CD4-positive, alpha-beta memory T cell (primary cell): Measurements from ENCODE around the gene GUCY1B1. TPM values are rescaled to one million over a fixed set of nuclear protein-coding genes. Genes with fewer than 3 reads are reported as not detected.

Experiments
- CTCF ChIA-PET: fragments of 350-600 bp; sonication (Branson Sonifier 250); formaldehyde crosslinking; loops from one replicate; lab custom pipeline; 2021; ENCODE audit warnings: inconsistent platforms; ENCODE audit not compliant: partially characterized antibody; lab: Charles Lee
- POLR2A ChIA-PET: fragments of 350-600 bp; sonication (Branson Sonifier 250); formaldehyde crosslinking; loops from one replicate; lab custom pipeline; 2021; ENCODE audit not compliant: partially characterized antibody; lab: Charles Lee
- DNase-seq, 5 donors: peaks; one replicate each; pipeline versions ENCODE4 v3.0.0 to v3.0.0-alpha.2; 2020 to 2022; ENCODE audit warnings: mixed read lengths in 1 of 5
- H3K27ac ChIP-seq: one replicate; pipeline ENCODE4 v1.7.0; 2013; ENCODE audit warnings: low read depth, low read length
- H3K27me3 ChIP-seq: 2 replicates; pipeline ENCODE4 v1.7.0; 2013; ENCODE audit warnings: mild to moderate bottlenecking, low read length, moderate library complexity; ENCODE audit not compliant: insufficient read depth
- H3K36me3 ChIP-seq: 2 replicates; pipeline ENCODE4 v1.7.0; 2013; ENCODE audit warnings: mild to moderate bottlenecking, low read length, moderate library complexity; ENCODE audit not compliant: insufficient read depth
- H3K4me1 ChIP-seq: 2 replicates; pipeline ENCODE4 v1.7.0; 2013; ENCODE audit warnings: mild to moderate bottlenecking, low read length, moderate library complexity; ENCODE audit not compliant: insufficient read depth
- H3K4me3 ChIP-seq, 2 donors: one replicate each; pipeline ENCODE4 v1.7.0; 2013; ENCODE audit warnings: low read length in 2 of 2, mild to moderate bottlenecking in 1 of 2
- H3K9me3 ChIP-seq, 2 donors: one replicate each; pipeline ENCODE4 v1.7.0; 2013; ENCODE audit warnings: low read length in 2 of 2, control low read depth in 1 of 2; ENCODE audit not compliant: control insufficient read depth in 1 of 2
- H3K27ac Mint-ChIP-seq, 7 donors: one replicate each; pipeline ENCODE4 v1.8.0; 2020 to 2021; ENCODE audit warnings: mixed read lengths in 7 of 7, mild to moderate bottlenecking in 6 of 7, inconsistent platforms in 3 of 7, moderate library complexity in 3 of 7
- H3K27me3 Mint-ChIP-seq, 2 donors: one replicate each; pipeline ENCODE4 v1.8.0; 2020 to 2021; ENCODE audit warnings: mixed read lengths in 2 of 2
- H3K36me3 Mint-ChIP-seq, 2 donors: one replicate each; pipeline ENCODE4 v1.8.0; 2020 to 2021; ENCODE audit warnings: mixed read lengths in 2 of 2, inconsistent platforms in 1 of 2, mild to moderate bottlenecking in 1 of 2
- H3K4me1 Mint-ChIP-seq, 4 donors: one replicate each; pipeline ENCODE4 v1.8.0; 2020 to 2021; ENCODE audit warnings: mixed read lengths in 4 of 4, mild to moderate bottlenecking in 1 of 4
- H3K4me3 Mint-ChIP-seq, 8 donors: one replicate each; pipeline ENCODE4 v1.8.0; 2020 to 2021; ENCODE audit warnings: mixed read lengths in 8 of 8, mild to moderate bottlenecking in 7 of 8, moderate library complexity in 6 of 8, inconsistent platforms in 3 of 8
- H3K9me3 Mint-ChIP-seq, 8 donors: one replicate each; pipeline ENCODE4 v1.8.0; 2020 to 2021; ENCODE audit warnings: mixed read lengths in 8 of 8, mild to moderate bottlenecking in 5 of 8, inconsistent platforms in 3 of 8, moderate library complexity in 1 of 8
- intact Hi-C: fragments of 100-400 bp; cut with micrococcal nuclease; formaldehyde crosslinking; loops from one replicate; pipeline ENCODE4 v1.15.1; 2023
- polyA plus RNA-seq, 2 donors: library from polyadenylated mRNA; unstranded; fragments of 300-500 nt; fragmentation: Illumina TruSeq; gene quantifications; one replicate each; pipeline ENCODE4 v1.2.3, GENCODE V29; 2021
- total RNA-seq, 2 experiments: library from RNA; stranded (reverse); gene quantifications; one replicate each; pipeline ENCODE4 v1.2.3, GENCODE V29; 2021

The GUCY1B1 gene
- total and polyA plus RNA-seq, 4 experiments from 2014 or later, result not detected

- Histone ChIP-seq H3K9me3 (no peaks in the 10 kb centered on the region), H3K36me3 (no peaks in the 10 kb centered on the region), H3K4me3 (no peak overlapping the region), H3K4me1 (no peaks in the 10 kb centered on the region), H3K27ac (no peak overlapping the region), H3K27me3 (peaks cover 7% of the 10 kb centered on the region)
- intact Hi-C loops, result no loop called here
- Mint-ChIP-seq H3K4me1 (peaks cover 0 to 8% (median 4%) of the 10 kb centered on the region in 4 donors), H3K9me3 (peaks cover 0 to 8% (median 0%) of the 10 kb centered on the region in 8 donors), H3K36me3 (no peaks in the 10 kb centered on the region), H3K27ac (no peak overlapping the region), H3K4me3 (no peak overlapping the region), H3K27me3 (peaks cover 16 to 24% of the 10 kb centered on the region in 2 donors)
- CTCF ChIA-PET, result no interaction called here
- POLR2A ChIA-PET, result no interaction called here
- no peak for DNase-seq
Measured at GRCh38 chr4:155761916-155762315, 3.1 kb downstream of the GUCY1B1 start.

GRCh38 chr4:155762334-155762733 is 3.5 kb downstream of the GUCY1B1 start:
- no peaks in the 10 kb centered on the region for H3K9me3 ChIP-seq
- no peak overlapping the region for H3K27ac ChIP-seq
- ChIA-PET POLR2A (no interaction called here), CTCF (no interaction called here)
- no peaks in the 10 kb centered on the region for H3K36me3 ChIP-seq
- no peak for DNase-seq
- no peak overlapping the region for H3K4me3 ChIP-seq
- intact Hi-C loops, result no loop called here
- no peaks in the 10 kb centered on the region for H3K36me3 Mint-ChIP-seq
- H3K27me3 Mint-ChIP-seq, result peaks cover 16 to 23% of the 10 kb centered on the region in 2 donors
- peaks cover 7% of the 10 kb centered on the region for H3K27me3 ChIP-seq
- no peaks in the 10 kb centered on the region for H3K4me1 ChIP-seq
- peaks cover 0 to 8% (median 4%) of the 10 kb centered on the region in 4 donors for H3K4me1 Mint-ChIP-seq
- H3K9me3 Mint-ChIP-seq, result peaks cover 0 to 8% (median 0%) of the 10 kb centered on the region in 8 donors
- no peak overlapping the region for H3K27ac Mint-ChIP-seq
- H3K4me3 Mint-ChIP-seq, result no peak overlapping the region

DNA sequence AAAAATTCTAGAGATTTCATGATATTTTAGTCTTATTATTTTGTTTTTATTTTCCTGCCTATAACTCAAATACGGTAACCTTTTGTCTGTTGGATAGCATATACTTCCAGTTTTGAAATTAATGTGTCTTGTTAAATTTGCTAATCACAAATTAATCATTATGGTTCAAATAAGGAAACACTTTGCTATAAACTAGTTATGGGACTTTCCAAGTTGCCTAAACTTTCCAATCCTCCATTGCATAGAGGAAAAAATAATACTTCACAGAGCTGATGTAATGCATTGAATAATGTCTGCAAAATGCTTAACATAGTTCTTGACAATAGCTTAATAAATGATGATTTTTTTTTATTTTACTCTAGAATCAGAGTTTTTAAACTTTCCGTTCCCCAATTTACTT is 4.7 kb downstream of the GUCY1B1 start:
- ChIA-PET POLR2A (no interaction called here), CTCF (no interaction called here)

GRCh38 chr4:155765149-155765548 is 6.3 kb downstream of the GUCY1B1 start:
- Mint-ChIP-seq H3K27ac (no peak overlapping the region), H3K4me1 (peaks cover 0 to 3% (median under 1%) of the 10 kb centered on the region in 4 donors), H3K4me3 (no peak overlapping the region), H3K27me3 (peaks cover 6 to 12% of the 10 kb centered on the region in 2 donors), H3K9me3 (peaks cover 0 to 3% (median 0%) of the 10 kb centered on the region in 8 donors), H3K36me3 (no peaks in the 10 kb centered on the region)
- H3K9me3 ChIP-seq, result no peaks in the 10 kb centered on the region
- DNase-seq, result no peak
- H3K27ac ChIP-seq, result no peak overlapping the region
- ChIA-PET POLR2A (no interaction called here), CTCF (no interaction called here)
- no peaks in the 10 kb centered on the region for H3K36me3 ChIP-seq
- no peaks in the 10 kb centered on the region for H3K27me3 ChIP-seq
- H3K4me1 ChIP-seq, result no peaks in the 10 kb centered on the region
- H3K4me3 ChIP-seq, result no peak overlapping the region
- intact Hi-C loops, result no loop called here

More for the DNA sequence above, 4.7 kb downstream of the GUCY1B1 start:
- peaks cover 8 to 15% of the 10 kb centered on the region in 2 donors for H3K27me3 Mint-ChIP-seq
- no peaks in the 10 kb centered on the region for H3K36me3 Mint-ChIP-seq
- intact Hi-C loops, result no loop called here
- H3K4me1 Mint-ChIP-seq, result peaks cover 0 to 5% (median 2%) of the 10 kb centered on the region in 4 donors
- H3K27ac ChIP-seq, result no peak overlapping the region
- no peaks in the 10 kb centered on the region for H3K4me1 ChIP-seq
- H3K4me3 Mint-ChIP-seq, result no peak overlapping the region
- no peak overlapping the region for H3K4me3 ChIP-seq
- H3K27me3 ChIP-seq, result peaks cover 2% of the 10 kb centered on the region
- no peaks in the 10 kb centered on the region for H3K9me3 ChIP-seq
- no peak for DNase-seq
- H3K9me3 Mint-ChIP-seq, result peaks cover 0 to 3% (median 0%) of the 10 kb centered on the region in 8 donors
- H3K27ac Mint-ChIP-seq, result no peak overlapping the region
- H3K36me3 ChIP-seq, result no peaks in the 10 kb centered on the region

- Mint-ChIP-seq H3K4me1 (no peaks in the 10 kb centered on the region), H3K4me3 (no peak overlapping the region), H3K27me3 (peaks cover 0 to 5% of the 10 kb centered on the region in 2 donors), H3K9me3 (peaks cover 0 to 3% (median 0%) of the 10 kb centered on the region in 8 donors), H3K27ac (no peak overlapping the region), H3K36me3 (no peaks in the 10 kb centered on the region)
- no peak for DNase-seq
- CTCF ChIA-PET, result no interaction called here
- Histone ChIP-seq H3K27me3 (no peaks in the 10 kb centered on the region), H3K4me3 (no peak overlapping the region), H3K27ac (no peak overlapping the region), H3K9me3 (no peaks in the 10 kb centered on the region), H3K4me1 (no peaks in the 10 kb centered on the region), H3K36me3 (no peaks in the 10 kb centered on the region)
- intact Hi-C loops, result no loop called here
- POLR2A ChIA-PET, result no interaction called here
Measured at GRCh38 chr4:155766622-155767021, 7.8 kb downstream of the GUCY1B1 start.

- no peaks in the 10 kb centered on the region for H3K4me1 Mint-ChIP-seq
- Histone ChIP-seq H3K4me1 (no peaks in the 10 kb centered on the region), H3K27me3 (no peaks in the 10 kb centered on the region), H3K36me3 (no peaks in the 10 kb centered on the region), H3K9me3 (no peaks in the 10 kb centered on the region), H3K27ac (no peak overlapping the region), H3K4me3 (no peak overlapping the region)
- no peaks in the 10 kb centered on the region for H3K36me3 Mint-ChIP-seq
- intact Hi-C loops, result no loop called here
- POLR2A ChIA-PET, result no interaction called here
- no peak overlapping the region for H3K4me3 Mint-ChIP-seq
- CTCF ChIA-PET, result no interaction called here
- no peak for DNase-seq
- H3K9me3 Mint-ChIP-seq, result no peaks in the 10 kb centered on the region
- no peak overlapping the region for H3K27ac Mint-ChIP-seq
- no peaks in the 10 kb centered on the region for H3K27me3 Mint-ChIP-seq
Measured at GRCh38 chr4:155768370-155768769, 9.5 kb downstream of the GUCY1B1 start.

GRCh38 chr4:155769090-155769489 is 10.3 kb downstream of the GUCY1B1 start:
- H3K36me3 Mint-ChIP-seq, result no peaks in the 10 kb centered on the region
- no peak overlapping the region for H3K27ac Mint-ChIP-seq
- intact Hi-C loops, result no loop called here
- Histone ChIP-seq H3K27ac (no peak overlapping the region), H3K9me3 (no peaks in the 10 kb centered on the region), H3K4me1 (no peaks in the 10 kb centered on the region), H3K36me3 (no peaks in the 10 kb centered on the region), H3K27me3 (no peaks in the 10 kb centered on the region), H3K4me3 (no peak overlapping the region)
- H3K4me1 Mint-ChIP-seq, result no peaks in the 10 kb centered on the region
- POLR2A ChIA-PET, result no interaction called here
- H3K27me3 Mint-ChIP-seq, result peaks cover 0 to under 1% of the 10 kb centered on the region in 2 donors
- no peak overlapping the region for H3K4me3 Mint-ChIP-seq
- no peak for DNase-seq
- CTCF ChIA-PET, result no interaction called here
- no peaks in the 10 kb centered on the region for H3K9me3 Mint-ChIP-seq
